Naive thymus-derived CD8-positive, alpha-beta T cell (primary cell): ENCODE results near the gene MGST2. TPM values are rescaled to one million over a fixed set of nuclear protein-coding genes. Genes with fewer than 3 reads are reported as not detected.
A peak's percentile ranks its signal among the peaks of the same experiment; 100 is the strongest.

ENCODE experiments used
- ATAC-seq, 2 donors: fragments of 150-1000 bp; cut with Tn5 transposase in 1 of 2; sonication (Bioruptor Pico), chemical (Tn5 transposase) in 1 of 2; 1 replicate in 1 of 2; 2 replicates in 1 of 2; pipeline ENCODE4 v1.10.0; 2021; ENCODE audit warnings: mild to moderate bottlenecking in 2 of 2, moderate library complexity in 2 of 2
- POLR2A ChIA-PET: fragments of 350-600 bp; sonication (Branson Sonifier 250); formaldehyde crosslinking; loops from one replicate; lab custom pipeline; 2021; ENCODE audit warnings: antibody characterized with exemption; lab: Charles Lee
- DNase-seq, 10 donors: peaks; one replicate each; pipeline versions ENCODE4 v3.0.0 to v3.0.0-alpha.2; 2020 to 2022
- H3K27ac Mint-ChIP-seq, 10 donors: one replicate each; pipeline ENCODE4 v1.8.0; 2020 to 2022; ENCODE audit warnings: mild to moderate bottlenecking in 10 of 10, mixed read lengths in 10 of 10, moderate library complexity in 4 of 10, inconsistent platforms in 1 of 10
- H3K27me3 Mint-ChIP-seq, 5 donors: one replicate each; pipeline ENCODE4 v1.8.0; 2021 to 2022; ENCODE audit warnings: mixed read lengths in 5 of 5
- H3K36me3 Mint-ChIP-seq, 3 donors: one replicate each; pipeline ENCODE4 v1.8.0; 2020 to 2022; ENCODE audit warnings: mixed read lengths in 3 of 3, mild to moderate bottlenecking in 2 of 3, inconsistent platforms in 1 of 3
- H3K4me1 Mint-ChIP-seq, 4 donors: one replicate each; pipeline ENCODE4 v1.8.0; 2021 to 2022; ENCODE audit warnings: mixed read lengths in 4 of 4
- H3K4me3 Mint-ChIP-seq, 10 donors: one replicate each; pipeline ENCODE4 v1.8.0; 2020 to 2022; ENCODE audit warnings: mild to moderate bottlenecking in 10 of 10, mixed read lengths in 10 of 10, moderate library complexity in 6 of 10, inconsistent platforms in 1 of 10
- H3K9me3 Mint-ChIP-seq, 9 donors: one replicate each; pipeline ENCODE4 v1.8.0; 2020 to 2022; ENCODE audit warnings: mixed read lengths in 9 of 9, mild to moderate bottlenecking in 3 of 9, inconsistent platforms in 1 of 9, moderate library complexity in 1 of 9
- polyA plus RNA-seq, 3 donors: library from polyadenylated mRNA; unstranded; fragments of 300-500 nt; fragmentation: Illumina TruSeq; gene quantifications; one replicate each; pipeline ENCODE4 v1.2.3, GENCODE V29; 2021
- total RNA-seq, 8 experiments: library from RNA in 2 of 8; stranded (reverse) in 2 of 8; gene quantifications; one replicate each; pipeline ENCODE4 v1.2.3 and lab custom pipeline; 2021 to 2026

MGST2 gene
- total and polyA plus RNA-seq, 5 experiments from 2014 or later, result 0.39 to 1.6 (median 1.1) TPM; not detected in 1

GRCh38 chr4:139738846-139739613 is 73.4 kb downstream of the MGST2 start:
- Mint-ChIP-seq H3K4me3 (no peak overlapping the region), H3K27me3 (peaks cover 14 to 32% (median 21%) of the 10 kb centered on the region in 5 donors), H3K36me3 (peaks cover 0 to 2% (median 0%) of the 10 kb centered on the region in 3 donors), H3K4me1 (peaks cover 6 to 25% (median 17%) of the 10 kb centered on the region in 4 donors), H3K27ac (no peak overlapping the region), H3K9me3 (no peaks in the 10 kb centered on the region)
- ATAC-seq (no peak), DNase-seq (no peak)
- POLR2A ChIA-PET, result no interaction called here

- H3K4me3 Mint-ChIP-seq, result no peak overlapping the region
- ATAC-seq (no peak), DNase-seq (no peak)
- peaks cover 0 to 5% (median 2%) of the 10 kb centered on the region in 3 donors for H3K36me3 Mint-ChIP-seq
- POLR2A ChIA-PET, result no interaction called here
- H3K27me3 Mint-ChIP-seq, result peaks cover 10 to 29% (median 21%) of the 10 kb centered on the region in 5 donors
- no peak overlapping the region for H3K27ac Mint-ChIP-seq
- peaks cover under 1 to 14% (median 9%) of the 10 kb centered on the region in 4 donors for H3K4me1 Mint-ChIP-seq
- no peaks in the 10 kb centered on the region for H3K9me3 Mint-ChIP-seq
Measured at GRCh38 chr4:139740121-139740520, 74.5 kb downstream of the MGST2 start.

GRCh38 chr4:139740531-139741041 is 75.0 kb downstream of the MGST2 start:
- H3K27ac Mint-ChIP-seq, result no peak overlapping the region
- peaks cover 10 to 26% (median 21%) of the 10 kb centered on the region in 5 donors for H3K27me3 Mint-ChIP-seq

GRCh38 chr4:139743027-139743426 is 77.4 kb downstream of the MGST2 start:
- Mint-ChIP-seq H3K27ac (no peak overlapping the region), H3K27me3 (peaks cover under 1 to 5% (median 3%) of the 10 kb centered on the region in 5 donors), H3K4me3 (no peak overlapping the region), H3K4me1 (peaks cover 0 to 3% (median 1%) of the 10 kb centered on the region in 4 donors), H3K9me3 (no peaks in the 10 kb centered on the region), H3K36me3 (peaks cover 0 to 6% (median 2%) of the 10 kb centered on the region in 3 donors)
- no peak for DNase-seq
- POLR2A ChIA-PET, result no interaction called here
- no peak for ATAC-seq

More at GRCh38 chr4:139740531-139741041, 75.0 kb downstream of the MGST2 start:
- peaks cover 0 to 13% (median 7%) of the 10 kb centered on the region in 4 donors for H3K4me1 Mint-ChIP-seq
- ATAC-seq (no peak), DNase-seq (no peak)
- no peak overlapping the region for H3K4me3 Mint-ChIP-seq
- POLR2A ChIA-PET, result no interaction called here
- H3K36me3 Mint-ChIP-seq, result peaks cover 0 to 5% (median 2%) of the 10 kb centered on the region in 3 donors
- no peaks in the 10 kb centered on the region for H3K9me3 Mint-ChIP-seq

GRCh38 chr4:139744232-139744631 is 78.6 kb downstream of the MGST2 start:
- POLR2A ChIA-PET, result no interaction called here
- Mint-ChIP-seq H3K4me1 (peaks cover 0 to 3% (median 1%) of the 10 kb centered on the region in 4 donors), H3K4me3 (no peak overlapping the region), H3K36me3 (peaks cover 0 to 6% (median 2%) of the 10 kb centered on the region in 3 donors), H3K27ac (no peak overlapping the region), H3K27me3 (peaks cover 0 to 3% (median 2%) of the 10 kb centered on the region in 5 donors), H3K9me3 (no peaks in the 10 kb centered on the region)
- no peak for DNase-seq
- ATAC-seq, result no peak

- POLR2A ChIA-PET, result no interaction called here
- Mint-ChIP-seq H3K9me3 (no peaks in the 10 kb centered on the region), H3K4me3 (no peak overlapping the region), H3K27me3 (peaks cover 0 to 3% (median 0%) of the 10 kb centered on the region in 5 donors), H3K4me1 (peaks cover 0 to 4% (median 1%) of the 10 kb centered on the region in 4 donors), H3K36me3 (peaks cover 0 to 6% (median 2%) of the 10 kb centered on the region in 3 donors), H3K27ac (peak overlapping the region in 1 of 10 donors; percentile 7)
- DNase-seq, result no peak
- no peak for ATAC-seq
Measured at GRCh38 chr4:139745111-139745639, 79.6 kb downstream of the MGST2 start.

GRCh38 chr4:139746431-139747171 is 81.0 kb downstream of the MGST2 start:
- Mint-ChIP-seq H3K9me3 (no peaks in the 10 kb centered on the region), H3K36me3 (peaks cover 0 to 6% (median 2%) of the 10 kb centered on the region in 3 donors), H3K27me3 (peaks cover 0 to 3% (median 0%) of the 10 kb centered on the region in 5 donors), H3K4me3 (no peak overlapping the region), H3K27ac (no peak overlapping the region), H3K4me1 (peaks cover 0 to 4% (median 1%) of the 10 kb centered on the region in 4 donors)
- ATAC-seq, result no peak
- POLR2A ChIA-PET, result no interaction called here
- no peak for DNase-seq

GRCh38 chr4:139749338-139749737 is 83.7 kb downstream of the MGST2 start:
- no peak overlapping the region for H3K27ac Mint-ChIP-seq
- H3K27me3 Mint-ChIP-seq, result peaks cover 0 to 3% (median 0%) of the 10 kb centered on the region in 5 donors
- H3K9me3 Mint-ChIP-seq, result no peaks in the 10 kb centered on the region
- no peak overlapping the region for H3K4me3 Mint-ChIP-seq
- DNase-seq (no peak), ATAC-seq (no peak)
- peaks cover 0 to 3% (median under 1%) of the 10 kb centered on the region in 4 donors for H3K4me1 Mint-ChIP-seq
- peaks cover 0 to 6% (median 2%) of the 10 kb centered on the region in 3 donors for H3K36me3 Mint-ChIP-seq
- POLR2A ChIA-PET, result no interaction called here

GRCh38 chr4:139749835-139750498 is 84.3 kb downstream of the MGST2 start:
- POLR2A ChIA-PET, result no interaction called here
- Mint-ChIP-seq H3K36me3 (peaks cover 0 to 3% (median under 1%) of the 10 kb centered on the region in 3 donors), H3K27ac (no peak overlapping the region), H3K9me3 (no peaks in the 10 kb centered on the region), H3K4me1 (peaks cover 0 to 3% (median under 1%) of the 10 kb centered on the region in 4 donors), H3K4me3 (no peak overlapping the region), H3K27me3 (peaks cover 0 to 1% (median 0%) of the 10 kb centered on the region in 5 donors)
- DNase-seq (no peak), ATAC-seq (no peak)

GRCh38 chr4:139753686-139754085 is 88.1 kb downstream of the MGST2 start:
- ATAC-seq (no peak), DNase-seq (no peak)
- H3K27ac Mint-ChIP-seq, result peak overlapping the region in 1 of 10 donors; percentile 5
- POLR2A ChIA-PET, result no interaction called here
- no peaks in the 10 kb centered on the region for H3K27me3 Mint-ChIP-seq
- H3K4me1 Mint-ChIP-seq, result peaks cover 0 to 9% (median 5%) of the 10 kb centered on the region in 4 donors
- no peaks in the 10 kb centered on the region for H3K9me3 Mint-ChIP-seq
- H3K4me3 Mint-ChIP-seq, result no peak overlapping the region
- no peaks in the 10 kb centered on the region for H3K36me3 Mint-ChIP-seq
